HL-60/S4 (cell line): Measurements from ENCODE around the gene ZNF500.

Source experiments
- in situ Hi-C: fragments of 300-500 bp; cut with MboI; formaldehyde crosslinking; loops from 2 replicates; pipeline ENCODE4 v1.14.3; 2022; ENCODE audit warnings: low sequenced_read_pairs

Gene ZNF500

GRCh38 chr16:4775005-4775404 lies 8.0 kb upstream of the ZNF500 start:
- in situ Hi-C loops = no loop called here

DNA sequence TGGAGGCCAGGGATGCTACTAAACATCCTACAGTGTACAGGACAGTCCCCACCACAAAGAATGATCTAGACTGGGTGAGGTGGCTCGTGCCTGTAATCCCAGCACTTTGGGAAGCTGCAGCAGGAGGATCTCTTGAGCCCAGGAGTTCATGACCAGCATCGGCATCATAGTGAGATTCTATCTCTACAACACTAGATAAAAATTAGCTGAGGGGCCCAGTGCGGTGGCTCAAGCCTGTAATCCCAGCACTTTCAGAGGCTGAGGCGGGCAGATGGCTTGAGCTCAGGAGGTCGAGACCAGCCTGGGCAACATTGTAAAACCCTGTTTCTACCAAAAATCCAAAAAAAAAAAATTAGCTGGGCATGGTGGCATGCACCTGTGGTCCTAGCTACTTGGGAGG lies 5.4 kb upstream of the ZNF500 start:
- in situ Hi-C loops = no loop called here

DNA sequence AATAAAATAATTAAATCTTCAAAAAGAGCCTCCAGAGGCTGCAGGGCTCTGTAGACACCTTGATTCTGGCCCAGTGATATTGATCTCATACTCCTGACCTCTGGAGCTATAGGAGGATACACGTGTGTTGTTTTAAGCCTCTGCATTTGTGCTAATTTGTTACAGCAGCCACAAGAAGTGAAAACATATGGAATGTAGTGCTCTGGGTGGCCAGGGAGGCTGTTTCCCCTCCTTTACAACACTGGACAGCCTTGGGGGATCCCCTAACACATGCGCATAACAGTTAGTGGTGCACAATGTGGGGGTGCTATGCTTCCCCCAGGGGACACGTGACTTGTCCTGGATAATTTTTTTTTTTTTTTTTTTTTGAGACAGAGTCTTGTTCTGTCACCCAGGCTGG lies 4.7 kb upstream of the ZNF500 start:
- in situ Hi-C loops = no loop called here

DNA sequence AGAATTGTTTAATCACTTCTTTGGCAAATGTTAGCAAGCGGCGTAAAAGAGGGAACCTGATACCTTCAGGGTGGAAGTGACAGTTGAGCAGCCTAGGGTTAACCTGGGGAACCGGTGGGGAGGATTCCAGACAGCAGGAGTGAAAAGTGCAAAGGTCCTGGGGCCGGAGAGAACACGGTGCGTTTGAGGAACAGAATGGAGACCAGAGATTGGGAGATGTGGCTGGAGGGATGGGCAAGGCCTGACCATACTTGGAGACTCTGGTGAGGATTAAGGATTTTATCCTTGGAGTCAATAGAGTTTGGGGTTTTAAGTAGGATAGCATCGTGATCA lies 2.3 kb upstream of the ZNF500 start:
- in situ Hi-C loops = no loop called here

DNA sequence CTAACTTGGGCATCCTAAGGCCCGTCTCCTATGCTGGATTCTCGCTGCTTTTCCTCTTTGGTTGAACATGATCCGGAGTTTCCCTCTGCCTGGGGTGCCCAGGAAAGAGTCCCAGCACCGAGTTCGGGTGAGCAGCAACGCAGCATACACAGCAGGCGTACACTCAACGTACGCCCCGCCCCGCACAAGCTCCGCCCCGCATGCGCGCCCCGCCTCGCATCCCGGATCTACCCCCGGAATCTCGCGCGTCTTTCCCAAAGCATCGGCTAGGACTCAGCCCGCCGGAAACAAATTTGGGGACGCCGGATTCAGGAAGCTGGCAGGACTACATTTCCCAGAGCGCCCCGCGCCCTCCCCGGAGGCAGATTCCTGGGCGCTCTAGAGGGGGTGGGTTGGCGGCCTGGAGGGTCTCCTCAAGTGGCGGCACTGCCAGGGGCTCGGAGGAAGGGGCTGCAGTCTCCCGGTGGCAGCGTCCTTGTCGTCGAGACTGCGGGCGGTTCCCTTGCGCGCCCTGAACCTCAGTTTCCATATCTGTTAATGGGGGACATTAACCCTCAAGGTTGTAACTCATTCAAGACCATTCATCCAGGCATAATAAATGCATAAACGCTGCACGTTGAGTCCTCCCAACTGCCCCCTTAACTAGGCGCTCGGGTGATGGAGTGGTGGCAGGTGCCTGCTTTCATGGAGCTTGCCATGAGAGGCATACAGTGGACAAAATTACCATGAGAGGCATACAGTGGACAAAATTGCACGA lies 1.8 kb upstream of the ZNF500 start:
- in situ Hi-C loops = no loop called here

DNA sequence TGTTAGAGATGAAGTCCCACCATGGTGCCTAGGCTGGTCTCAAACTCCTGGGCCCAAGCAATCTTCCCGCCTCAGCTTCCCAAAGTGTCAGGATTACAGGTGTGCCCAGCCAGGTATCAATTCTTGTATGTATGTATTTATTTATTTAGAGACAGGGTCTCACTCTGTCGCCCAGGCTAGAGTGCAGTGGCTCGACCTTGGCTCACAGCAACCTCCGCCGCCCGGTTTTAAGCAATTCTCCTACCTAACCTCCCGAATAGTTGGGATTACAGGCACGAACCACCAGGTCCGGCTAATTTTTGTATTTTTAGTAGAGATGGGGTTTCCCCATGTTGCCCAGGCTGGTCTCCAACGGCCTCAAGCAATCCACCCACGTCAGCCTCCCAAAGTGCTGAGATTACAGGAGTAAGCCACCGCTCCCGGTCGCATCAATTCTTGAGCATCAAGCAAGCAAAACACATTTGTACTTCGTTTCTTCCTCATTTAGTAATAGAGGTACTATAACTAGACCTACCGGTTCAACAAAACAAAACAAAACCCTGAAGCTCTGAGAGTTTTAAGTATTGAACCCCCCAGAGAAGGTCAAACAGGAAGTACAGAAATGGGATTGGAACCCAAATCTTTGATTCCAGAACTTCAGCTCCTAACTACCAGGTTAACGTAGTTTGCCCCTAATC lies 1.0 kb upstream of the ZNF500 start:
- in situ Hi-C loops = no loop called here

GRCh38 chr16:4765511-4766474 lies 1.2 kb downstream of the ZNF500 start:
- in situ Hi-C loops = no loop called here

GRCh38 chr16:4763791-4764190 lies 3.2 kb downstream of the ZNF500 start:
- in situ Hi-C loops = no loop called here

DNA sequence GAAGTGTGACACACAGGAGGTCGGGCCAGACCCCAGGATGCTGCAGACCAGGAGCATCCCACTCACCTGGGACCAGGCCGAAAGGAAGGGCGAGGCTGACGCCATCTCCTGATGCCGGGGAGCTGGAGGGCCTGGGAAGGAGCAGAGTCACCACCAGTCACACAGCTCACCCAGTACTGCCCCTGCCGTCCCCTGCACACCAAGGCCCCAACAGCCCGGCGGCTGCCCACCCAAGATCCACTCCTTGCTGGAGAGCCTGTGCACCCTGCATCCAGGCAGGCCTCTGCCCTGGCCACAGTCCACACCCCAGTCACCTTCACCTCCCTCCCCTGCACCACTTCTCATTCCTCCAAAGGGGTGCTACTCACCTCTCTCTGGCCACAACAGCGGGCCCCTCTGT lies 4.8 kb downstream of the ZNF500 start:
- in situ Hi-C loops = no loop called here

GRCh38 chr16:4760221-4760910 lies 6.6 kb downstream of the ZNF500 start:
- in situ Hi-C loops = no loop called here

GRCh38 chr16:4755687-4756086 lies 11.3 kb downstream of the ZNF500 start:
- in situ Hi-C loops = no loop called here

DNA sequence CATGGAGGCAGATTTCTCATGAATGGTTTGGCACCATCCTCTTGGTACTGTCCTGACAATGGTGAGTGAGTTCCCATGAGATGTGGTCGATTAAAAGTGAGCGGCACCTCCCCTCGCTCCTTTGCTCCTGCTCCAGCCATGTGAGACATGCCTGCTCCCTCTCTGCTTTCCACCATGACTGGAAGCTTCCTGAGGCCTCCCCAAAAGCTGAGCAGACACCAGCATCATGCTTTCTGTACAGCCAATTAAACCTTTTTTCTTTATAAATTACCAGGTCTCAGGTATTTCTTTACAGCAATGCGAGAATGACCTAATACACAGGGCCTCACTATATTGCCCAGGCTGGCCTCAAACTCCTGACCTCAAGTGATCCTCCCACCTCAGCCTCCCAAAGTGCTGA lies 12.1 kb downstream of the ZNF500 start:
- in situ Hi-C loops = no loop called here

DNA sequence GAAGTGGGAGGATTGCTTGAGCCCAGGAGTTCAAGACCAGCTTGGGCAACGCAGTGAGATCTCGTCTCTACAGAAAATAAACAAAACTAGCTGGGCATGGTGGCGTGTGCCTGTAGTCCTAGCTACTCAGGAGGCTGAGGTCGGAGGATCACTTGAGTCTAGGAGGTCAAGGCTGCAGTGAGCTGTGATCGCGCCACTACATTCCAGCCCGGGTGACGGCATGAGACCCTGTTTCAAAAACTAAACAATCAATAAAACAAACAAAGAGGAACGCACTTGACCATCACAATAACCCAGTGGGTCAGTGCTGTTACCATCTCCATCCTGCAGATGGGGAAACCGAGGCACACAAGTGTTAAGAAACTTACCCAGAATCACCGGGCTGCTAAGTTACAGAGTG lies 13.7 kb downstream of the ZNF500 start:
- in situ Hi-C loops = no loop called here

DNA sequence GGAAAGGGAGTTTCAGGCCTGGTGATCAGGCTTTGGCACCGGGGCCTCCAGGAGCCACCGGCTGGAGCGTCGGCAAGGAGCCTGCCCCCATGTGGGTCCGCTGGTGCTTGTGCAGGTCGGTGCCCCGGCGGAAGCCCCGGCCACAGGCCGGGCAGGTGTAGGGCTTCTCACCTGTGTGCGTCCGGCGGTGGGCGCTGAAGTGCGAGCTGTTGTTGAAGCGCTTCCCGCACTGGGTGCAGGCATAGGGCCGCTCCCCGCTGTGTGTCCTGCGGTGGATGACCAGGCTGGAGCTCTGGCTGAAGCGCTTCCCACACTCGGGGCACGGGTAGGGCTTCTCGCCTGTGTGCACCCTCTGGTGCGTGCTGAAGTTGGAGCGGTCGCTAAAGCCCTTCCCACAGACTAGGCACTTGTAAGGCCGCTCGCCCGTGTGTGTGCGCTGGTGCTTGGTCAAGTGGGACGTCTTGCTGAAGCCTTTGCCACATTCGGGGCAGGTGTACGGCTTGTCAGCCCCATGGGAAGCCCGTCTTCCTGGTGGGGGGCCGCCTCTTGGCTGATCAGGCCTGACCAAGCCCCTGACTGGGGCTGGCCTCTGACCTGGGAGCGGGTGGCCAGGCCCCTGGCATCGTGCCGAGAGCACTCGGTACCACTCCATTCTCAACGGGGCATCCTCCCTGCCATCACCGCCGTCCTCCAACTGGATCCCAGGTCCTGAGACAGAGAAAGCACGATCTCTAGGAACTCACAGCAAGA lies 14.4 kb downstream of the ZNF500 start:
- in situ Hi-C loops = no loop called here

DNA sequence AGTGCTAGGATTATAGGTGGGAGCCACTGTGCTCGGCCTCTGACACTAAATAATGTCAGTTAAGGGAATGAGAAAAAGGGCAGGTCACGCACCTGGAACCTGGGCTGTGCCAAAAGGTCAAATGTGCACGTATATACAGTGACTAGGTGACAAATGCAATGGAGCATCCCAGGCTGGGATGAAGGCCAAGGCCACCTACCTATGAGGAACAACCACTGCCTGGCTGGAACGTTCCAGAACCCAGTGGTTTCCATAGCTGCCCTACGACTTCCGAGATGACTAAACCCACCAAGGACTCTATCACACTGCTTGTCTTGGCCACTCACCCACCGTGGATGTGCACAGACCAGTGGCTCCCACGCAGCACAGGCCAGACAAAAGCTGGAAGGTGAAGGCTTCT lies 16.1 kb downstream of the ZNF500 start:
- in situ Hi-C loops = no loop called here

- in situ Hi-C loops = no loop called here
Observed at GRCh38 chr16:4749700-4750257, 17.2 kb downstream of the ZNF500 start.

- in situ Hi-C loops = no loop called here
Observed at GRCh38 chr16:4748682-4749411, 18.1 kb downstream of the ZNF500 start.

- in situ Hi-C loops = no loop called here
Observed at GRCh38 chr16:4747906-4748681, 18.9 kb downstream of the ZNF500 start.
